Dedifferentiated amniotic fluid mesenchymal stem cell (primary cell): ENCODE measurements around the gene PTPRE.

ENCODE experiments used
- DNase-seq: peaks from one replicate; pipeline ENCODE4 v3.0.0-alpha.2; 2016; ENCODE audit errors: extremely low spot score

PTPRE gene

GRCh38 chr10:127999297-128000129 lies 92.6 kb downstream of the PTPRE start:
- DNase-seq, result no peak

- DNase-seq, result no peak
These were observed 93.8 kb downstream of the PTPRE start for GRCh38 chr10:128000471-128001362.

DNA sequence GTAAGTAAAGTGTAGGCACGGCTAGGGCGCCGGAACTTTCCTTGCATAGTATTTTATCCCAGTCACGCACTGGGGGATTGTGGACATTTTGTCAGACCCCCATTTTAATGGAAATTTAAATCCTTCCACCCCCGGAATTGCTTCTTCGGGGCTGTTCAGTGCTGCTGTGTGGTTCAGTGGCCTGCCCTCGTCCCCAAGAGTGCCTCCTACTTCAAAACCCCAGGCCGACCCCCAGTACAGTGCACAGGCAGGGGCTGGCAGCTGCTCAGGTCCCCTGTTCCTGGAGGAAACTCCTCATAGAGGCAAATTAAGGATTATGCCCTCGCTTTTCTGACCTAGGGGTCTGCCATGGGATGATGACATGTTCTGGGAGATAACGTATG lies 94.5 kb downstream of the PTPRE start:
- DNase-seq, result no peak

DNA sequence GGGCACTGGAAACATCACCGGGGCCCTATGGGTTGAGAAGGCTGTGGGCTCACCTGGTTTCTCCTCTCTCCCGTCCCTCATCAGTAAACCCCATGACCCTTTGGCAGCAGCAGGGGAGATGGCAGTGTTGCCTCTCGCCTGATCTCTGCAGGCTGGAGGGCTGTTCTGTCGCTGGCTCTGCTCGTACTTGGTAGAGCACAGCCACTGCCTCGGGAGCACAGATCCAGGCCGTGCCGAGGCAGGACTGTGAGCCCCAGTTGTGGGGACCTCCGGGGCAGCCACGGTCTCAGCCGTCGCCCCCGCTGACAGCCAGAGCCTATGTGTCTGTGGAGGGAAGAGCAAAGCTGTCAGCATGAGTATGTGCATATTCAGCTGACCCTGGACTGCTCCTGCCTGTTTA lies 94.9 kb downstream of the PTPRE start:
- DNase-seq, result no peak

DNA sequence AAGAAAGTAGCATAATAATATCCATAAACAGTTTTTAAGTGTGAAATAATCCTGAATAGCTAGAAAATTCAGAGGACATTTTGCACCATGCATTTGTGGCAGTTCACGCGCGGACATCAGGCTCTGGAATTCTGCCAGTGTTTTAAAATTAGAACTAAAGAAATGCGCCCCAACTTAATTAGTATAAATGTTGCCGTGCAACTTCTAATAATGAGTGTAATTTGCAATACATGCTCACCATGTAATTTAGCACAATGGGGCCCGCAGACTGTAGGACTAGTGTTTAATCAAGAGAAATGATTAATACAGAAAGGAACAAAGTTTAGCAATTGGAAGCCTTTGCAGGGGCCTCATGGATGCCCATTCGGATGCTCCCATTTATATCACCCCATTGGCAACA lies 96.6 kb downstream of the PTPRE start:
- DNase-seq, result no peak

- DNase-seq, result no peak
These were observed 99.0 kb downstream of the PTPRE start for GRCh38 chr10:128005858-128006257.

DNA sequence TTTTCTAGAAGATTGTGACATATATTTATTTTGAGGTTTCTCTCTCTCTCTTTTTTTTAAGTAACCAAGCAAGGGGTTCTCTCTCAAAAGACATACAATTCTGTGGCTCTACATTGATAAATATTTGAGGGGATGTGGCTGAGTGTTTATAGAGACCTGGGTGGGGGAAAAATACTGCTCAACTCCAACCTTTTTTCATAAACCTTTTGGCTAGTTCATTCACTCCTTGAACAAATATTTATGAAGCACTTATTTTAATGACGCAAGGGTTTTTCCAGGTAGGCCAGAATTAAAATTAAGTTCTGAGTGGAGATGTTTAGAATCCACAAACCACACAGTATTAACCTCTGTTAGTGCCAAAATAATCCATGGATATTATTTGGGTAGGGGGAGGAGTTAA lies 100.2 kb downstream of the PTPRE start:
- no peak for DNase-seq

DNA sequence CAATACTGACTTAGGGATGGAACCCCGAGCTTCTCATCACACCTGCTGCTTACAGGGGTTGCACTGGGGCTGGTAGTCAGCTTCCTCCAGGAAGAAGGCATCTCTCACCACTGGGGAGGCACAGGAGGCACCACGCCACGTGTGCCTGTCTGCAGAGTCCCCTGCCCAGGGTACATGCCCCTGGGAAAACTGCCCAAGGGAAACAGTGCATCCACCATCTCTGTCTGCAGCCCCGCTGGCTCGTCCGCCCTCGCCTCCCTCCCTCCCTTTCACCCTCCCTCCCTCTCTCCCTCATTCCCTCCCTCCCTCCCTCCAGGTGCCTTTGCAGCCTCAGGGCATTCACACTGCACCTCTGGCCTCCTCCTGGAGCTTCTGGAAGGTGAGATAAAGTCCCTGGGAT lies 101.1 kb downstream of the PTPRE start:
- no peak for DNase-seq

DNA sequence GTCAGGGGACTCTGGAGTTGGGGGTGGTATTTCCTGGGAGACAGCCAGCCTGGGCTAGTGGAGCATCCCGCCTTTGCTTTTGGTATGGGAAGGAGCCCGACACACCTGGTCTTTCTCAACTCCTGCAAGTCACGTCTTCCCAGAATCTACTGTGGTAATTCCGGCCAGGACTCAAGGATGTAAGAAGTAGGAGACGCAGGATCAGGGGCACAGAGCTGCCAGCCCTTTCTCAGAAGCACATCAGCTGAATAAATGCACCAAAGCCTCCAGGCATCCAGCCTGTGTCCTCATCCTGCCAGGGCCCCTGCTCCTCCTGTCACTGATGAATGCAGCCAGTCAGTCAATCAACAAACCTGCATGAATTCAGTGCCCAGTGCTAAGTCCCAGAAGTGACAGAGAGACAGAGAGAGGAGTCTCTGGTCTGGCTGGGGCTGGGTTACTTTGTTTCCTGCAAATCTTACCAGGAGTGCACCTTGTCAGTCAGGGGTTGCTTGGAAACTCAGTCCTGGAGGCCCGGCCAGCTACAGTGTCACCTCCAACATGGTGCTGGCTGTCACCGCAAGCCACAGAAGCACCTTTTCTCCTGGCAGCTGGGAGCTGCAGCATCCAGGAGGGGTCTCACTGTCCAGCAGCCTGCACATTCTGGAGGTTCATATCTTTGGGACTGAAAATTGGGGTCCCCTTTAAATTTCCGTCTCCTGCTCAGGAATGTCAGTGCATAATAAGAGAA lies 101.8 kb downstream of the PTPRE start:
- DNase-seq, result no peak

GRCh38 chr10:128009372-128010126 lies 102.6 kb downstream of the PTPRE start:
- DNase-seq, result no peak

GRCh38 chr10:128011059-128011979 lies 104.4 kb downstream of the PTPRE start:
- no peak for DNase-seq

DNA sequence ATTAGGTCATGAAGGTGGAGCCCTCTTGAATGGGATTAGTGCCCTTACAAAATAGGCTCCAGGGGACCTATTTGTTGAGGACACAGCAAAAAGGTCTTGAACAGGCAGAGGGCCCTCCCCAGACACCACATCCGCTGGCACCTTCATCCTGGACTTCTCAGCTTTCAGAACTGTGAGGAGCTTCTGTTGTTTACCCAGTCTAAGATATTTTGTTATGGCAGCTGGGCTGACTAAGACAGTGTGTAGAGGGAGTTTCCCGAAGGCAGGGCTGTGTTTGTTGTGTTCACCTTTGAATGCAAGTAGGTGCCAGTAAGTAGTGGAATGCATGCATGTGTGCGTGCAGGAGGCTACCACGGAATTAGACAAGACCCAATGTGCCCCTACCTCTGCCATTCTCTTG lies 106.7 kb downstream of the PTPRE start:
- no peak for DNase-seq

DNA sequence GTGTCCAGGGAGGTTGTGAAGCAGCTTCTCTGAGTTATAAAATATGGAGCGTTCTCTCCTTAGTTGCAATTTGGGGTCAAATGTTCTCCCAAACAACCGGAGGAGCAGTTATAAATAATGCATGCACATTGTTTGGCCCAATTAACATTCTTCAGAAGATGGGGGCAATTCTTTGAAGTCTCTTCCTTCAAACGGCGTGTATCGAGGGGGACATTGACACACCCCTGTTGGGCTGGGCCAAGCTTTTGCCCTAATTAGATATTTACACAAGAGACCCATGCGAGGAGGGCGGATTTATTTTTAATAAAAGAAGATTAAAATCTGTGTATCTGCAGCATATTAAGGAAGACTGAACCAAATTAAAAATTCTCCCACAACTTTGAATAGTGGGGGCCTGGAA lies 107.3 kb downstream of the PTPRE start:
- no peak for DNase-seq

- no peak for DNase-seq
These were observed 109.6 kb downstream of the PTPRE start for GRCh38 chr10:128016423-128017060.

GRCh38 chr10:128017822-128018221 lies 110.9 kb downstream of the PTPRE start:
- DNase-seq, result no peak

DNA sequence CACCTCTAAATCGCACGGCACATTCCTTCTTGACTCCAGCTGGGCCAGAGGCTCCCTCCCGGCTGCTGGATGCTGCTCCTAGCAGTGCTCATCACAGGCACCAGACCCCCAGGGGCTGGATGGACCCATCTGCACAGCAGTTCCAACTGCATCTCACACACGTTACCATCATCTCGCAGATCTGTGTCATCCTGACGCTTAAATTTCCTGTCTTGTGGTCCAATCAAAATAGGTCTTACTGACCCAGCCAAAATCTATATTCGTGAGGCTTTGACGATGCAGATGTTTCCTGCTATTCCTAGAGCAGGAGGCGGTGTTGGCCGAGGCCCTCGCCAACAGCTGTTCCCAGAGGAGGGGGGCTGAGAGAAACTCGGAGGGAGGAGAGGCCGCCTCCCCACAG lies 111.3 kb downstream of the PTPRE start:
- no peak for DNase-seq

GRCh38 chr10:128018691-128019090 lies 111.8 kb downstream of the PTPRE start:
- no peak for DNase-seq

GRCh38 chr10:128022261-128023196 lies 115.6 kb downstream of the PTPRE start:
- no peak for DNase-seq

GRCh38 chr10:128024426-128024825 lies 117.5 kb downstream of the PTPRE start:
- DNase-seq, result no peak
